DMS79 treated with DMSO at 0.1 percent for 48 hours (cell line): ENCODE measurements around the gene EPHA5.

Experiments used
- DNase-seq: peaks from one replicate; lab custom pipeline; 2025; lab: John Stamatoyannopoulos, UW

Gene EPHA5

DNA sequence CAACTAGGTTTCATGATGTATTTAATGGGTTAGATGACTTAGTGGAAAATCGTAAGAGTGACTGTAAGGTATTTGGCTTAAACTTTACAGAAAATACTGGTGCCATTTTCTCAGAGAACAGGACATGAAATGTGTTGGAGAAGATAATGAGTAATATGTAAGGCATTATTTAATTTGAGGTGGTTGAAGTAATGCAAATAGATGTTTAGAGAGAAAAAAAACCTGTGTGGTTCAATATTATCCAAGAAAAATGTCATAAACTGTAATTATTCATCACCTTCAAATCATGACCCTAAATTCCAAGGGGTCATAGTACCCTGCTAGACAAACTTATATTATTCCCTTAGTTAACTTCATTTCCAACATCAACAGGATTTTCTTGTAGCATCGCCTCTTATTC, 171.7 kb downstream of the EPHA5 start:
- no peak for DNase-seq

DNA sequence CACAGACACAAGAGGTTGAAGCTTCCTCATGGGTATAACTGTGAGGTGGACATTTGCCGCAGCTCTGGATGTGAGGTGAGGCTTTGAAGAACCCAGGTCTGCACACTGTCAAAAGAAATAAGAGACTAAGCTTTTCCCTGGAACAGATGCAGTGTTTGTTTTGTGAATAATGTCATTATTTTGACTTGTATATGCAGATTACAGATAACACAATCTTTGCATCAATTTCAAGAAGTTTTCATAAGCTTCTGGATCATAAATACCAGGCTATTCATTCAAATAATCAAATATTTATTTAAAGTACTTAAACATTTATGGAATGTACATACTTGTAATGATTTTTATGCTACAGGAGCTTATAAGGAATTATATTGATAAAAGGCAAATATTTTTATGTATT, 174.8 kb downstream of the EPHA5 start:
- no peak for DNase-seq

- no peak for DNase-seq
Observed at GRCh38 chr4:65482410-65482809, 187.9 kb downstream of the EPHA5 start.

DNA sequence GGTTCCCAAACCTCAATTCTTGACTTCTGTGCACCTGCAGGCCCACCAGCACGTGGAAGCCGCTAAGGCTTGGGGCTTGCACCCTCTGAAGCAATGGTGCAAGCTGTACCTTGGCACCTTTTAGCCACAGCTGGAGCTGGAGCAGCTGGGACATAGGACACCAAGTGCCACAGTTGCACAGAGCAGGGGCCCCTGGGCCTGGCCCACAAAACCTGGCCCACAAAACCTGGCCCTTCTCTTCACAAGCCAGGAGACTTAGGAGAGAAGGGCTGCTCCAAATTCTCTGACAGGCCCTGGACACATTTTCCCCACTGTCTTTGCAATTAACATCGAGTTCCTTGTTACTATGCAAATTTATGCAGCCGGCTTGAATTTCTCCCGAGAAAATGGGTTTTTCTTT, 197.8 kb downstream of the EPHA5 start:
- no peak for DNase-seq

GRCh38 chr4:65467068-65467680, 203.1 kb downstream of the EPHA5 start:
- no peak for DNase-seq

DNA sequence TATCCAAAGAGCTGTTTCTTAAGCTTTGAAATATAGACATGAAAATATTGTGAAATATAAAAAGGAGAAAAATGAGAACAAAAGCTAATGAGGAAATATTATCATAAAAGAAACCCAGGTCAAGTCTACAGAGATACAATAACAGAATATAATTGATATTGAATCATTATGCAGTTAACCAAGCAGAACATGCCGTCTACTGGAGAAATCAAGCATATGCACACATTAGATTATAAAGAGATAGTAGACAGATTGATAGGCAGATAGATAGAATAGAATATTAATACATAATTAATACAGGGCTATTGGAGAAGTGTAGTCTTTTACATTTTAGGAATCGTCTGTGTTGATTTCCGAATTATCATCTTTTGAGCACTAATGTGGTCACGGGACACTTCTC, 208.5 kb downstream of the EPHA5 start:
- no peak for DNase-seq

GRCh38 chr4:65457011-65457410, 213.3 kb downstream of the EPHA5 start:
- DNase-seq, result no peak

- DNase-seq, result no peak
Observed at GRCh38 chr4:65456579-65456978, 213.7 kb downstream of the EPHA5 start.

- DNase-seq, result no peak
Observed at GRCh38 chr4:65453398-65453797, 216.9 kb downstream of the EPHA5 start.

DNA sequence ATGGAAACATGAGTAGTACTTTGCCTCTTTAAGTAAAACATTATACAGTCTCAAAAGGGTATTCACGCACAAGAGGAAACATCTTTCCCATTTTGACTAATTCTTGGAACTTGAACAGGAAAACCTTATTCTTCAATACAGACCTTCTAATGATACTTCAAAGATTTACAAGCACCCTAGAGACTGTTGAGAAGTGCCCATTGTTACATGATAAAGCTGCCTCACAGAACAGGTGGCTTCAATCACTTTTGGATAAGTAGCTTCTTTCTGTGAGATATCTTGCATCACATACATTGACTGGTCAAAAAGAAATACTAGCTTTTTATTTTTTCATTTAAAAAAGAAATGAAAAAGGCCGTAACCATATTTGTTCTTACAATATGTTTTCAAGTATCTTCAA, 219.4 kb downstream of the EPHA5 start:
- DNase-seq, result no peak

GRCh38 chr4:65437102-65437501, 233.2 kb downstream of the EPHA5 start:
- no peak for DNase-seq

DNA sequence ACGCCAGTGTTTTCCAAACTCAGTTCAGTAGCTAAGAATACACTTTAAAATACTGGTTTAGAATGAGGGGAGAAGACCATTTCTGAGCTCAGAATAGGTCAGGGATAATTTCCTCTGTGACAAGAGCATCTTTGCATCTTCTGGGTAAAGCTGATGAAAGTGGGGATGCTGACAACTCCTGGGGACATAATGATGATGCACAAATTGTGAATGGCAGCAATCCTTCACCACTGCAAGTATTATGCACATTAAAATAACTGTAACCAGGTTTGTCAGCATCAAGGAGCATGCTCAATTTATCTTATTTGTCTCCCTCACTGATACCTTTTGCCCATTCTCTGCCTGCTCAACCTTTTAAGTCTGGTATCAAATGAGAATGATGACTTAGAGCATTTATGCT, 248.2 kb downstream of the EPHA5 start:
- DNase-seq, result no peak

GRCh38 chr4:65420036-65420435, 250.3 kb downstream of the EPHA5 start:
- DNase-seq, result no peak

GRCh38 chr4:65416891-65417290, 253.4 kb downstream of the EPHA5 start:
- no peak for DNase-seq

GRCh38 chr4:65407483-65407882, 262.8 kb downstream of the EPHA5 start:
- DNase-seq, result no peak

- DNase-seq, result no peak
Observed at GRCh38 chr4:65401083-65401482, 269.2 kb downstream of the EPHA5 start.

GRCh38 chr4:65399084-65399483, 271.2 kb downstream of the EPHA5 start:
- DNase-seq, result no peak

- no peak for DNase-seq
Observed at GRCh38 chr4:65393078-65393477, 277.2 kb downstream of the EPHA5 start.

DNA sequence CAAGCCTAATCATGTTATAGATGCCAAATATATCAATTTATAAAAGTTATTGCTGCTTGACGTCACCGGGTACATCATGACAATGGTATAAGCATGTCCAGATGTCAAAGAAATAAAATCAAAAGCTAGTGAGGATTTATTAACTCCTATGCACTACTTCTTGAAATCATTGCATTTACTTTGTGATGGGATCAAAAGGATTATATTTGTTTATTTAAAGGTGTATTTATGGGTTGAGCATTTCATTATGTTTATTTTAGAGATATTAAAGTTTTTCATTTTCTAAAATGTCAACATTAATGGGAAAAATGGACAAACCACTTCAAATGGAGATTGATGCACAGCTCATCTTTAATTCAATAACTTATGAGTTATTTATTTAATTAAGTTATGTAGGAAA, 277.8 kb downstream of the EPHA5 start:
- DNase-seq, result no peak

GRCh38 chr4:65391814-65392213, 278.5 kb downstream of the EPHA5 start:
- DNase-seq, result no peak

DNA sequence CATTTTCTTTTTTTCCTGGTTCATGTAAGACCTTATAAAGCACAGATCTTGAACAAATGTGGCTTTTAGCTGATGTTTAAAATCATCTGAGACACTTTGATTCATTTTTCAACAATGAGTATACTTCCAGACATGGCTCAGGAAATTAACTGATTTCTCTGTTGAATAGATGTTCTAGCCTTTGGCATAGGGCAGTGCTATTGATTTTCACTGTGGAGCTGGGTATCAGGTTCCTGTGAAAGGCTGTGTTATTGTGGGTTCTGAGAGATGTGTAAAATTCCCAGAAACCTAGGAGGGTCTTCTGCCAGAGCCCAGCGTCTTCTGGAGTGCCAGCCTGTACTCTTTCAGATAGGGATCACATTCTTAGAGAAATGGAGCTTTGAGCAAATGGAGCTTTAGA, 278.9 kb downstream of the EPHA5 start:
- no peak for DNase-seq

DNA sequence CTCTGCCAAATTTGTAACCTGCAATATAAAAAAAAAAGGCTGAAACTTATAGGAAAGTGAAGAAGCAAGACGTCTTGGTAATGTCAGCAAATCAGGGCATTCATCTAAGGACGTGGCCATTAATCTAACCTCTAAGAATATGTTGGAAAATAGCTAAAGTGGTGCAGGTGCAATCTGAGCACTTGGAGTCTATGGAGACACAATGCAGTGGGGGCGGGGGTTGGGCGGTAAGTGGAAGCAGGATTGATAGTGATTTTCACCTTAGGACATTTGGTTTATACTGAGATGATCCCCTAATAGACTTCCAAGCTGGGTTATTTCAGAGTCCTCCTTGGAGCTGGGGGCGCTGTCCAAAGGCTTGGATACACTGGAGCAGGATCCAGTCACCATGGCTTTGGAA, 283.4 kb downstream of the EPHA5 start:
- no peak for DNase-seq

DNA sequence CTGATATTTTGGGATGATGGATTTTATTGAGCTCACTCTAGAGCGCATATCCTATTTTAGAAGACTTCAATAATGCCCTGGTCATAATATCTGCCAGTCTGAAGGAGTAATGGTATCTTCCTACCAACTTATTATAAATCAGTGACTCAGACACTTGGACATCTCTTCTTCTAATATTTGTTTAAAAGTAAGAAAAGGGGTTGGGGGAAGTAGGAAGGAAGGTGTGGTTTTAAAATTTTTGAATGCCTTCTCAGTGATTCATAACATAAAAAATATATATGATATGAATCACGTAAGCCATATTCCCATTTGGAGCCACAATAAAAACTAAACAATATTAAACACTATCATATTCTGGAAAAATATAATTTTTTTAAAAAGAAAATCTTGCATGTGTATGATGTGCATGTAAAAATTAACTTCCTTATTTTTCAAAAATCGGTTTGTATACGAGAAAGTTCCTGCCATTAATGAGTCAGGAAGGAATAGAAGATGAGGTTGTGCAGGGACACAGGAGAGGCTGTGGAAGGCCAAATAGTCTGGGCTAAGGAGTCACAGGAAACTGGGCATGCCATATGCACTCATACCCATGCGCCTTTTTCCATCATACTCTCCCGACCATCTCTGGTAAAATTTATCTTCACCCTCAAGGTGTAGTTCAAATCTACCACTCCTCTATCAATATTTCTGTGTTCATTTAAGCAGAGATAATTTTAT, 286.5 kb downstream of the EPHA5 start:
- DNase-seq, result no peak

- DNase-seq, result no peak
Observed at GRCh38 chr4:65381648-65382047, 288.6 kb downstream of the EPHA5 start.
